HPDE6-E6E7 (cell line): Measurements from ENCODE around the gene ZNF341.
A peak's percentile ranks its signal among the peaks of the same experiment; 100 is the strongest.
"Not testable (repeated sequence)": the region's sequence is repeated elsewhere in the genome, so short reads cannot be mapped to it uniquely, and the experiment has no call there.

ENCODE experiments used
- DNase-seq: peaks from one replicate; pipeline ENCODE4 v3.0.0; 2011; ENCODE audit warnings: missing footprints; ENCODE audit errors: extremely low spot score

The ZNF341 gene

DNA sequence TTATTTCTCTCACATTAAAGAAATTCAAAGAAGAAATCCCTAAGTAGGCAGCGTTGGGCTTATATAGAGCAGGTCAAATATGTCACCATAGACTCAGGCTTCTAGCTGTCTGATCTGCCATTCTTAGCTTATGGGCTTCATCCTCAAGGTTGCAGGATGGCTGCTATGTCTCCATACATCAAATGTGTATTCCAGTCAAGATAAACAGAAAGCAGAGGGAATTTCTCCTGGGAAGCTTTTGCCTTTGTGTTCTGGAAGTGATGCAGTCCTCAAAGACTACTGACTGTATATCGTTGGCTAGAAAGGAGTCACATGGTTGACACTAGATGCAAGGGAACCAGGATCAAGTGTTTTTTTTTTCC is 36.0 kb downstream of the ZNF341 start:
- DNase-seq: no peak

DNA sequence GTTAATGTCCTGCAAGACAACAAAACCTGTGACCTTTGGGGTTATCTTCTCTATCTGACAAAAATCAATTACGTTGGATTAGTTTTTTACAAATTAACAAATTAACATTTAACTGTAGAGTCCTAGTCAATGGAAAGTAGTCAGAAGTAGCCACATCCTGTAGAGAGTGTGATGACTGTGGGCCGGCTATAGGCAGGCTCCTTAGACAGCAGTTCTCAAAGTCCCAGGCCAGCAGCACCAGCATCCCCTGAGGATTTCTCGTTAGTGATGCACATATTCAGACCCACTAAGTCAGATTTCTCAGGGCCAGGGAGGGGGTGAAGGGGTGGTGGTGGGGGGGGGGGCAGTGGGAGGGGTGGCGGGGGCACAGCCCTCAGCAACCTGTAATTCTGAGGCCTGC is 37.2 kb downstream of the ZNF341 start:
- DNase-seq: no peak

DNA sequence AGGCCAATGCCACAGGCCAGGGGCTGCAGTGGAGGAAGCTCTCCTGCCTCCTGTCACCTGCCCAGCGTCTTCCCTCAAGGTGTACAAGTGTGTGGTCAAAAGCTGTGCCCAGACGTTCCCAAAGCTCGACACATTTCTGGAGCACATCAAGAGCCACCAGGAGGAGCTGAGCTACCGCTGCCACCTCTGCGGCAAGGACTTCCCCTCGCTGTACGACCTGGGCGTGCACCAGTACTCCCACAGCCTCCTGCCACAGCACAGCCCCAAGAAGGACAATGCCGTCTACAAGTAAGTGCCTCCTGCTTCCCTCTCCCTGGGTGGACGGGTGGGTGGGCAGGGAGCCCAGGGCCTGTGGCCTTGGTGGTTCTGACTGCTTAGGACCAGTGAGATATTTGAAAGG is 38.2 kb downstream of the ZNF341 start:
- DNase-seq: no peak

DNA sequence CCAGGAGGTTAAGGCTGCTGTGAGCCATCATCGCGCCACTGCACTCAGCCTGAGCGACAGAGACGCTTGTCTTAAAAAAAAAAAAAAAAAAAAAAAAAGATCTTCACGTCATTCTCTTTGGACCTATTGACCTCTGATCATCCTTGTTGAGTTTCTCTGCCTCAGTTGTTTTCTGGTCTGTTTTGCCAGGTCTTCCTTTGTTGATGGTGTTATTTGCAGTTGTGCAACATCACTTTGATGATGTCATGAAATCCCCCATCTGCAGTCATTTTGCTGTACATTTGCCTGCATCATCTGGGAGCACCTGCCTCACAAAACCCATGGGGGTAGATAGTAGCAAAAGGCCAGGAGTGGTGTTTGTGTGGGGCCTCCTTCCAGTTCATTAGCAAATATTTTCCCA is 40.1 kb downstream of the ZNF341 start:
- DNase-seq: no peak

DNA sequence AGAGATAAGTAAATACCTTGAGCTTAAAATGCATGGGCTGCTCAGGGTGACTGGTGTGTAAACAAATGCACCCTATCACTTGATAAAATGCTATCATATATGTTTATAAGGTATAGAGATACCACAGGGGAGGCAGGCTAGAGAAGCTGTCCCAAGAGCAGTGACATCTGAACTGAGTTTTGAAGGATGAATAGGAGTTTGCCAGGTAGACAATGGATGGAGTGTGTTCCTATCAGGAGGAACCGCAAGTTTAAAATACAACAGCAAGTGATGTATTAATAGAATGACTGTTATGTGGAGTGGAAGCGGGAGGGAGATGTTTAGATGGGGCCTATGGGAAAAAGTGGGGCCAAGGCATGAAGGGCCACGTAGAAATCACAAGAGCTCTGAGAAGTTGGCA is 40.6 kb downstream of the ZNF341 start:
- DNase-seq: no peak

DNA sequence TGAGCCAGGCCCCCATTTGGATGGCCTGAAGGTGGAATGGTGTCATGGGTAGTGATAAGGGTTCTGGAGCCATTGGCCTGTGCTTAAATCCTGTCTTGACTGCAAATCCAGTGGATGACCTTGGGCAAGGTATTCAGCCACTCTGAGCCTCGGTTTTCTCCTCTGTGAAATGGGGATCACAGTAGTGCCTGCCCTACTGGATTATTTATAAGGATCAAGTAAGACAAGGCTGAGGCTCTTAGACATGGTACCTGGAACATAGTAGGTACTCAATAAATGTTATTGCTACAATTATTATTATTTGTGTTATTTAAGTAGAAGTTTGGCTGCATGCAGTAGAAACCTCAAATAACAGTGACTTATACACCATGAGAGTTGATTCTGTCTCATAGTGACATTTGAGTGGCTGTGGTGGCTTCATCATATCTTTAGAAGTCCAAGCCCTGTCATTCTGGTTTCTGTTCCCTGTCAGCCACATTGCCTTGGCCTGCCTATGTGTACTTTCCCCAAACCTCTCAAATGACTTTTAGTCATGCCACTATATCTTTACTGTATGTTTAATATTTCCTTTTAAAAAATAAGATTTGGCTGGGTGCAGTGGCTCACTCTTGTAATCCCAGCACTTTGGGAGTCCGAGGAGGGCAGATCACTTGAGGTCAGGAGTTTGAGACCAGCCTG is 41.8 kb downstream of the ZNF341 start:
- DNase-seq: no peak

DNA sequence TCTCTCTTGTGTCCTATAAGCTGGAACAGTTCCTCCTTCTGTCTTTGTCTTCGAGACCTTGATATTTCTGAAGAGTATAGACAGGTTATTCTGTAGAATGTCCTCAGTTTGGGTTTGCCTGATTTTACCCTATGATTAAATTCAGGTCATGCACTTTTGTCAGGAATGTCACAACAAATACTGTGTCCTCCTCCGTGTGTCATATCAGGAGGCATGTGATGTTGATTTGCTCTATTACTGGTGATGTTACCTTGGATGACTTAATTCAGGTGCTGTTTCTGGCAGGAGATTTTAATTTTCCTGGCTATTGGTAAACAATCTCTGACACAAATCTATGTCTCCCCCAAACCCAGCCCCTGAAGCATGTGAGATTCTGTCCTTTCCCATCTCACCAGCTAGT is 46.0 kb downstream of the ZNF341 start:
- no peak for DNase-seq

DNA sequence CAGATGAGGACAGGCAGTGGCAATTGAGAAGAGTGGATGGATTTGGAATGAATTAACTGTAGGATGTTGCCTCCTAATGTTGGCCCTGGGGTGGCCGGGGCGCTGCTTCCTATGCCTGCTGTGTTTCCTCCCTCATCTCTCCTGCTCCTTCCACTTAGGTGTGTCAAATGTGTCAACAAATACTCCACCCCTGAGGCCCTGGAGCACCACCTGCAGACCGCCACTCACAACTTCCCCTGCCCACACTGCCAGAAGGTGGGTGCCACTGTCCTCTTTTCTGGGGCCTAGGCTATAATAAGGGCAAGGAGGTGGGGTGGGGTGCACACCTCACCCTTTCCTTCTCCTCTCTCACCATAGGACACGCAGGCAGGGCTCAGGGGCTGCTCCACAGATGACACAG is 49.3 kb downstream of the ZNF341 start:
- no peak for DNase-seq

DNA sequence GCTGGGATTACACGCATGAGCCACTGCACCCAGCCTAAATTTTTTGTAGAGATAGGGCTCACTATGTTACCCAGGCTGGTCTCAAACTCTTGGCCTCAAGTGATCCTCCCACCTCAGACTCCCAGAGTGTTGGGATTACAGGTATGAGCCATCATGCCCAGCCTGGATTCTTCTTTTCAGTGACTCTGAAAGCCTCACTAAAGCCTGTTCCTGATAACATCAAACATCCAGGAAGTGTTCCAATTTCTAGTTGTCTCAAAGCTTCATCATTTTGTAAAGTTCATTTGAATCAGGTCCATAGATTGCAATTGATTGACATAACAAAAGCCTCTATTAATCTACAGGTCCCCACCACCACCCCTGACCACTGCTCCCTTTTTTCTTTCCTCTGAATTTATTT is 50.1 kb downstream of the ZNF341 start:
- no peak for DNase-seq

DNA sequence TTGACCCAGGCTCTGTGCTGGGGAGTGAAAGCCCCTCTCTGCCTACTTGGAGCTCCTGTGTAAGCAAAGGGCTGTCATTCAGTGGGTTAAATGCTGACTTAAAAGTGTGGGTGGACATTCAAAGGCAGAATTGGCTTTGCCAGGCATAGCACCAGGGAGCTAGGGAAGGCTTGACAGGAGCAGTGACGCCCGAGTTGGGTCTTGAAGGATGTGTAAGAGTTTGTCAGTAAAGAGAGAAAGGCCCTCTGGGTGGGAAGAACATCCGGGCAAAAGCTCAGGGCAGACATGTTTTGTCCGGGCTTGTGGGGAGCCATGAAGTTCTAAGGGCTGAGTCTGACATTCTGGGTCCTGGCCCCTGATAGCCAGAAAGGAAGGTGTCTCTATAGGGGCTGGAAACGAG is 51.5 kb downstream of the ZNF341 start:
- no peak for DNase-seq

DNA sequence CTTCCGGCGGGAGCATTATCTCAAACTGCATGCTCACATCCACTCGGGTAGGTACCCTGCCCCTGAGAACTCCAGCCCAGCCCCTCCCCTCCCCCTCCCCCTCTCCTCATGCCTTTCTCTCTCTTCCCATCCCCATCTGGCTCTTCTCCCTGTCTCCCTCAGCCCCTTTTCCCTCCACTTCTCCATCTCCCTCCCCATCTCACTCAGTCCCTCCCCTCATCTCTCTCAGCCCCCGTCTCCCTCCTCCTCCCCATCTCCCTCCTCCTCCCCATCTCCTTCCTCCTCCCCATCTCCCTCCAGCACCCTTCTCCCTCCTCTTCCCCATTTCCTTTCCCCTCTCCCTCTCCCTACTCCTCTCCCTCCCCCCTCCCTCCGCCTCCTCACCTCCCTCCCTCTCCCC is 52.0 kb downstream of the ZNF341 start:
- DNase-seq: no peak

DNA sequence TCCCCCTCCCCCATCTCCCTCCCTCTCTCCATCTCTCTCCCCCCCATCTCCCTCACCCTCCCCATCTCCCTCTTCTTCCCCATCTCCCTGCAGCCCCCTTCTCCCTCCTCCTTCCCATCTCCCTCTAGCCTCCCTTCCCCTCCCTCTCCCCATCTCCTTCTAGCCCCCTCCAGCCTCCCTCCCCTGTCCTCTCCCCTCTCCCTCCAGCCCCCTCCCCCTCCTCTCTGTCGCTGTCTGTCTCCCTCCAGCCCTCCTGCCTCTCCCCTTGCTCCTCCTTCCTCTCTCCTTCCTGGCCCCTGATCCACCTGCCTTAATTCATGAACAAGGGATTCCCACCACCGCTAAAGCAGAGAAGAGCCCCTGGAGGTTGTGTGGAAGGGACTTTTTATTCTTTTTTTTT is 52.4 kb downstream of the ZNF341 start:
- DNase-seq: no peak

DNA sequence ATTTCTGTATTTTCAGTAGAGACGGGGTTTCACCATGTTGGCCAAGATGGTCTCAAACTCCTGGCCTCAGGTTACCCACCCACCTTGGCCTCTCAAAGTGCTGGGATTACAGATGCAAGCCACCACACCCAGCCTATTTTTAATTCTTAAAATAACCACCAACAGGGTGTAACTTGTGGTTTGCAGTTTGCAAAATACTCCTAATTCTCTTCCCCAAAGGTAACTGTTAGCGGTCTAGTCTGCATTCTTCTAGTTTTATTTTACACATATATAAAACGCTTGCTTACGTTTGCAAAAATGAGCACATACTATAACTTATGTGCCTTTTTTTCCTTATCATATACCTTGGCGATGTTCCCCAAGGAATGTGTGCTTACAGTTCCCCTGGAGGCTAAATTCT is 53.7 kb downstream of the ZNF341 start:
- no peak for DNase-seq

DNA sequence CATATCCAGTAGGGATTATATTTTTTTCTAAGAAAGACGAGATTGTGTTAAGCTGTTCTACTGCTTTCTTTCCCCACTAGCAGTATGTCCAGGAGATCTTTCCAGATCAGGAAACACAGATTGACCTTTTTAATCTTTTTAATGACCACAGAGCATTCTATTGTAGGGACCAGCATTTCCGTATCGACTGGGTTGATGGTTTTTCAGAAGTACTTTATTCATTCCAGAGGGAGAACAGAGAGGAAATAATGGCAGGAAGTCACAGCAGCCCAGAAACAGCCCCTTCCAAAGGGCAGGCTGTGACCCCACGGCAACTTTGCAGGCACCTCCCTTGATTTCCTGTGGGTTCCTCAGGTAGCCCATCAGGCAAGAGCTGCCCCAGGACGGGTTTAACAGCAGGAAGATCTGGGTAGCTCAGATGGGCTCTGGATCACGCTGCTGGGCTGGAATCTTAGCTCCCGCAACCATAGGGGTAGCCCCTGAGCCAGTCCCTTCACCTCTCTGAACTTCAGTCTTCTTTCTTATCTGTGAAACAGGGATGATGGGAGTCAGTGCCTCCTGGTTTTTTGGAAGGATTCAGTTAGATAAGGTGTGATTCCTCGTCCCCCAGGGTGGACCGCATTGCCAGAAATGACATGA is 55.6 kb downstream of the ZNF341 start:
- no peak for DNase-seq

DNA sequence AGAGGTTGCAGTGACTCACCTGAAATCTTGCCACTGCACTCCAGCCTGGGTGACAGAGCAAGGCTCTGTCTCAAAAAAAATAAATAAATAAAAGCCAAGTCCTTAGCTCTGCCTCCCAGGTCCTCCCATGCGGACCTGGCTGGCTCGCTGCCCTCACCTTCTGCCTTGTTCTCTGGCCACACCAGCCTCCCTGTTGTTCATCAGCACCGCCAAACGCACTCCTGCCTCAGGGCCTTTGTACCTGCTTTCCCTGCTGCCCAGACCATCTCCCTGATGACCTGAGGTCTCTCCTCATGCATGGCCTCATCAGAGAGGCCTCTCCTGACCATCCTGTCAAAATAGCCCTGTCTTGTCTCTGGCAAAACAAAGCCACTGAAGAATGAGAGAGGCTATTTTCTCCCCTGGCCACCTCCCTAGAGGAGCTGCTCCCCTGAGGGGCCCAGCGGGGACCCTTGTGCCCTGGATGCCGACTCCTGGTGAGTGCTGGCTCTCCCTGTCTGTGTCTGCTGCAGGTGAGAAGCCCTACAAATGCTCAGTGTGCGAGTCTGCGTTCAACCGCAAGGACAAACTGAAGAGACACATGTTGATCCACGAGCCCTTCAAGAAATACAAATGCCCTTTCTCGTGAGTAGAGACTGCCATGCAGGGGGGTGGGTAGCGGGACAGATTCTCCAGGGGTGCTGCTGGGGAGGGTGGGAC is 56.7 kb downstream of the ZNF341 start:
- no peak for DNase-seq

DNA sequence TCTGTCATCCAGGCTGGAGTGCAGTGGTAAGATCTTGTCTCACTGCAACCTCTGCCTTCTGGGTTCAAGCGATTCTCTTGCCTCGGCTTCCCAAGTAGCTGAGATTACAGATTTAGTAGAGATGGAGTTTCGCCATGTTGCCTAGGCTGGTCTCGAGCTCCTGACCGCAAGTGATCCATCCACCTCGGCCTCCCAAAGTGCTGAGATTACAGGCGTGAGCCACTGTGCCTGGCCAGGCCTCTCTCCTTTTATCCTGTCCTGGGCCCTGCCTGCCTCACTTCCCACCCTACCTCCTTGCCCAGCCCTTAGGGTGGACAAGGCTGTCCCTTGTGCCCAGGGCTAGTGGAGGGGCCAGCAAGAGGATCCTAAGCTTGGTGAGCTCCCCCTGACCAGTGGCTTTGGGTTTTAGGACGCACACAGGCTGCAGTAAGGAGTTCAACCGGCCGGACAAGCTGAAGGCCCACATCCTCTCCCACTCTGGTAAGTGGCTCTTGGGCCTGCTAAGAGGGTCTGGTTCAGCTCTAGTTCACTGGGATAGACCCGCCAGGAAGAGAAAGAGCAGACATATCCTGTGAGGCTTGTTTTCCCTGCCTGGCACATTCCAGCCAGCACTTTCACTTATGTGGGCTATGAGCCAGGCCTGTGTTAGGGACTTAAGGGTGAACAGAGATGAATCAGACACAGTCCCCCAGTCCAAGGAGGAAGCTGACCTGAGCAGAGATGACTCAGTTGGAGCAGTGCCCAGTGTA is 57.5 kb downstream of the ZNF341 start:
- DNase-seq: peak; percentile 100

DNA sequence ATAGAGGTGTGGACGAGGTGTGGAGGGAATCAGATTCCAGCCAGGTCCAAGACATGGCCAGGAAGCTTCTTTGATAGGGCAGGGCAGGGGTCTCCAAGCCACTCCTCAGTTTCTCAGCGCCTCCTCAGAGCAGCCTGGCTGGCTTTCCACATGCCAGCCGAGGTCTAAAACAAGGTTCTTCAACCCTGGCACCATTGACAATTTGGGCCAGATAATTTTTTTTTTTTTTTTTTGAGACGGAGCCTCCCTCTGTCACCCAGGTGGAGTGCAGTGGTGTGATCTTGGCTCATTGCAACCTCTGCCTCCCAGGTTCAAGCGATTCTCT is 58.0 kb downstream of the ZNF341 start:
- DNase-seq: no peak

DNA sequence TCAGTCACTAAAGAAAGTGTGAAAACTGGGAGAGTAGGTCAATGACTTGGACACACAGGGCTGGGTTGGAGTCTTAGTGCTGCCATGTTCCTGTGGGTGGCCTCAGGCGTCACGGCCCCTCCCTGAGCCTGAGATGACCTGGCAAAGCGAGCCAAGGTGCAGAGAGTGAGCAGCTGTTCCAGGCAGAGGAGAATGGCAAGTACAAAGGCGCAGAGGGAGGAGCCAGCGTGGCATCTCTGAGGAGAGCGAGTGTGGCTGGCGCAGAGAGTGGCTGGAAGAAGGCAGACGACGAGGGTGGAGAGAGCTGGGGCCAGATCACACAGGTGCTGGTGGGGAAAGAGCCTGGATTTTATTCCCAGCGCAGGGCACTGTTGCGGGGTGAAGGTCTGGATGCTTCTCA is 58.8 kb downstream of the ZNF341 start:
- DNase-seq: no peak

DNA sequence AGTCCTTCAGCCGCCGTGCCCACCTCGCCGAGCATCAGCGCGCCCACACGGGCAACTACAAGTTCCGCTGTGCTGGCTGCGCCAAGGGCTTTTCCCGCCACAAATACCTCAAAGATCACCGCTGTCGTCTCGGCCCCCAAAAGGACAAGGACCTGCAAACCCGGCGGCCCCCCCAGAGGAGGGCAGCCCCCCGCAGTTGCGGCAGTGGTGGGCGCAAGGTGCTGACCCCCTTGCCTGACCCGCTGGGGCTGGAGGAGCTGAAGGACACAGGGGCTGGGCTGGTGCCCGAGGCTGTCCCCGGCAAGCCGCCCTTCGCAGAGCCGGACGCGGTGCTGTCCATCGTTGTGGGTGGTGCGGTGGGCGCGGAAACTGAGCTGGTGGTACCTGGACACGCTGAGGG is 59.2 kb downstream of the ZNF341 start:
- no peak for DNase-seq

DNA sequence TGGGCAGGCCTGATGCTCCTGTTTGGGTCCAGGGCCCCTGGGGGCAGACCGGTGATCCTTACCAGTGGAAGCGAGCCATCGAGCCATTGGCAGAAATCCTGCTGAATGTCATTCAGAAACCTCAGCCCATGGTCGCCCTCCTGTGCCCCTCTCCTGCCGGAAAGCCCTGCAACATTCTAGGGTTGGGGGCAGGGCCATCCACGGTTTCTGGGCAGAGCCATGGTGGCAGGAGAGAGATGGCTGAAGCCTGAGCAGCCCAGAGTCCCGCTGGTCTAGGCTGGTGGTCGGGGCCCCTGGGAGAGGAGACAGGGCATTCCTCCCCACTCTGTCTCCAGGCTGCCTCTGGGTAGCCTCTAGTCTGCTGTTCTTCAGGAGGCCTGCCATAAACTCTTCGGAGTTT is 59.7 kb downstream of the ZNF341 start:
- DNase-seq: no peak

DNA sequence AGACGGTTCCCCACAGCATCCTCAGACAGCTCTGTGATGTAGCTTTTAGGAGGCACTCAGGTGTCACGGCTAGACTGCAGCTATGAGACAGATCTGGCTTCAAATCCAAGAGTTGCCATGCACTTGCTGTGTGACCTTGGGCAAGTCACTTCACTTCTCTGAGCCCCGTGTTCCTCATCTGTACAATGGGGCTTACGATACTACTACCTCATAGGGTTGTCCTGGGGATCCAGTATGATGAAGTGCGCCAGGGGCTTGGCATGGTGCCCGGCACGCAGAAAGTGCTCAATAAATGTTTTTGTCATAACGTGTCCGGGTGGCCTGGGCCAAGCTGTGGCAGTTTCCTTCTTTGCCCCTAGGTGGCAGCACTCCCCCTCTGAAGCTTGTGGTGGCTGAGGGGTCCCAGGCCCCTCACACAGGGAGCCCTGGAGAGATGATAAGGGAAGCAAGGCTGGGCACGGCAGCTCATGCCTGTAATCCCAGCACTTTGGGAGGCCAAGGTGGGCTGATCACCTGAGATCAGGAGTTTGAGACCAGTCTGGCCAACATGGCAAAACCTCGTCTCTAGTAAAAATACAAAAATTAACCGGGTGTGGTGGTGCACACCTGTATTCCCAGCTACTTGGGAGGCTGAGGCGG is 60.3 kb downstream of the ZNF341 start:
- DNase-seq: no peak

DNA sequence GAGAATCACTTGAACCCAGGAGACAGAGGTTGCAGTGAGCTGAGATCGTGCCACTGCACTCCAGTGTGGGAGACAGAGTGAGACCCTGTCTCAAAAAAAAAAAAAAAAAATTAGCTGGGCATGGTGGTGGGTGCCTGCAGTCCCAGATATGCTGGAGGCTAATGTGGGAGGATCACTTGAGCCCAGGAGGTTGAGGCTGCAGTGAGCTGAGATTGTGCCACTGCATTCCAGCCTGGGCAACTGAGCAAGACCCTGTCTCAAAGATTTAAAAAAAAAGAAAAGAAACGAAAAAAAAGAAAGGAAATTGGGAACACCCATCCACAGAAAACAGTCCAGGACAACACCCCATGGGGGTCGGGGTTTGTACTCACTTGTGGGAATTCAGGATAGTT is 60.8 kb downstream of the ZNF341 start:
- DNase-seq: not testable (repeated sequence)
